ENCODE data around the gene SPATA24.
"Not testable (repeated sequence)": the region's sequence is repeated elsewhere in the genome, so short reads cannot be mapped to it uniquely, and the experiment has no call there.

The SPATA24 gene

GRCh38 chr5:139381837-139382761 lies 21.8 kb downstream of the SPATA24 start:
- no peak for DNase-seq

- DNase-seq = no peak
Observed at GRCh38 chr5:139379626-139380449, 24.1 kb downstream of the SPATA24 start.

GRCh38 chr5:139378941-139379361 lies 24.9 kb downstream of the SPATA24 start:
- no peak for DNase-seq

- no peak for DNase-seq
Observed at GRCh38 chr5:139378101-139378825, 25.6 kb downstream of the SPATA24 start.

GRCh38 chr5:139377226-139377625 lies 26.7 kb downstream of the SPATA24 start:
- no peak for DNase-seq

GRCh38 chr5:139376364-139376763 lies 27.5 kb downstream of the SPATA24 start:
- no peak for DNase-seq

- DNase-seq = no peak
Observed at GRCh38 chr5:139374909-139375308, 29.0 kb downstream of the SPATA24 start.

- DNase-seq = no peak
Observed at GRCh38 chr5:139371482-139372435, 32.1 kb downstream of the SPATA24 start.

GRCh38 chr5:139369181-139369580 lies 34.7 kb downstream of the SPATA24 start:
- peak; percentile 75 for DNase-seq

- DNase-seq = peak; percentile 29
Observed at GRCh38 chr5:139368613-139369012, 35.3 kb downstream of the SPATA24 start.

GRCh38 chr5:139364466-139364865 lies 39.4 kb downstream of the SPATA24 start:
- DNase-seq = no peak

GRCh38 chr5:139363937-139364336 lies 40.0 kb downstream of the SPATA24 start:
- DNase-seq = no peak

GRCh38 chr5:139361835-139362429 lies 42.0 kb downstream of the SPATA24 start:
- DNase-seq = no peak

GRCh38 chr5:139360384-139360783 lies 43.5 kb downstream of the SPATA24 start:
- DNase-seq = no peak

- no peak for DNase-seq
Observed at GRCh38 chr5:139358064-139358463, 45.8 kb downstream of the SPATA24 start.

- not testable (repeated sequence) for DNase-seq
Observed at GRCh38 chr5:139355900-139356299, 48.0 kb downstream of the SPATA24 start.

- no peak for DNase-seq
Observed at GRCh38 chr5:139354186-139354585, 49.7 kb downstream of the SPATA24 start.

- DNase-seq = not testable (repeated sequence)
Observed at GRCh38 chr5:139347863-139348262, 56.0 kb downstream of the SPATA24 start.
